ENCODE measurements around the gene SLTM.
A peak's percentile ranks its signal among the peaks of the same experiment; 100 is the strongest.
"Not testable (repeated sequence)": the region's sequence is repeated elsewhere in the genome, so short reads cannot be mapped to it uniquely, and the experiment has no call there.

SLTM gene

DNA sequence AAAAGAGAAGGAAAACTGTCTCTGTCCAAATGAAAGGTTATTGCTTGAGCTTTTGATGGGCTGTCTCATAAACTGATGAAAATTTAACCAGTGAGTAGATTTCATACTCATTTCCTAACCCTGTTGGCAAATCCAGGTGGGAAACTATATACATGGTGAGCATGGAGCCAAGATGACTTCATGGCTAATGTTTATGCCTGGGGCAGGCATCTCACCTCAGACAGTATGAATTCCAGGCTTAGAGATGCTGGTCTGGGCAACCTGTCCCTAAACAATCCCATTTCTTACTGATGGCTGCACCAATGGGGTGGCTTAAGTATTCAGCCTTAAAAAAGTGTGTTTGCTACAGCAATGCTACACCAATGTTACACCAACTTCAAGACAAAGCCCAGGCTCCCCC, 58.1 kb downstream of the SLTM start:
- peak in 1 of 2 donors; percentile 1 for DNase-seq

DNA sequence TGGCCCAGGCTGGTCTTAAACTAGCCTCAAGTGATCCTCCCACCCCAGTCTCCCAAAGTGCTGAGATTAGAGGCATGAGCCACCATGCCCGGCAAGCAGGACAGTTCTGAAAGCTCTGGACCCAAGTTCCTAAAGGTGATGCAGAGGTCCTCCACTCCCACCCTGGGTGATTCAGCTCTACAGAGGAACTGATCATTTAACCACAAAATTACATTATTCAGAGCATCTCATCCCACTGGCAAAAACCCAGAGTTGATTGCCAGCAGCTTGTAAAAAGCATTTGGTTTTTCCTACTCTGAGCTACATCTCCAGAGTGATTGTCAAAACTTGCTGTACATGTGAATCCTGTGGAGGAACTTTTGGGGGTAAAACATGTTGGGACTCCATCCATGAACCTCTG, 60.2 kb downstream of the SLTM start:
- DNase-seq, result peak; percentile 46 to 49

DNA sequence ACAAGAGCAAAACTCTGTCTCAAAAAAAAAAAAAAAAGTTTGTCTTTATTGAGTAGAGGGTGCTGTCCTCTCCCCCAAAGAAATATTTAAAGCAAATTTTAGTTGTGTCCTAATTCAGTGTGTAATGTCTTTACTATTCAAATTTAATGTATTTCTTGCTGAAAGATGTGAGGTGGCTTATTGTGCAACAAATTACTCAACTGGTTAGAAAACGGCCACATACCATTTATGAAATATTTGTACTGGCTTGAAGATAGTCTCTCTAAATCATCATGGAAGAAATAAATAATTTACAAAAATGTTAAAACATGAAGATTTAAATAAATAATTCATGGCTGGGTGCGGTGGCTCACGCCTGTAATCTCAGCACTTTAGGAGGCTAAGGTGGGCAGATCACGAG, 63.0 kb downstream of the SLTM start:
- peak; percentile 36 to 65 for DNase-seq

DNA sequence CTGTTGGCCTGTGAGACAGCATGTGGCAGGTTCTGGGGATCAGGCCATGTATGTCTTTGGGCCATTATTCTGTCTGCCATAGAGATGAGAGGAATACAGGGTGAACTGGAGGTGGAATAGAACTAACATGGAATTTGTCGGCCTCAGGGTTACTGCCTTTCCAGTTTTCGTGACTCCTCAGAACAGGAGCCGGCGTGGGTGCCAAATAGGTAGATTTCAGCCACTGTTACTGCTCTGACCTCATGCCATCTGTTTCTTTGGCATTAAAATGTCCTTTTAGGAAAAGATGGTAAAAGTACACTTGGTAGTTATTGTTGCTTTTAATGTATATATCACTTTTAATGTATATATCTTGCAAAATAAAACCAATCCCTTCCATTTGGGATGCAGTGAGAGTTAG, 65.6 kb downstream of the SLTM start:
- no peak for DNase-seq

DNA sequence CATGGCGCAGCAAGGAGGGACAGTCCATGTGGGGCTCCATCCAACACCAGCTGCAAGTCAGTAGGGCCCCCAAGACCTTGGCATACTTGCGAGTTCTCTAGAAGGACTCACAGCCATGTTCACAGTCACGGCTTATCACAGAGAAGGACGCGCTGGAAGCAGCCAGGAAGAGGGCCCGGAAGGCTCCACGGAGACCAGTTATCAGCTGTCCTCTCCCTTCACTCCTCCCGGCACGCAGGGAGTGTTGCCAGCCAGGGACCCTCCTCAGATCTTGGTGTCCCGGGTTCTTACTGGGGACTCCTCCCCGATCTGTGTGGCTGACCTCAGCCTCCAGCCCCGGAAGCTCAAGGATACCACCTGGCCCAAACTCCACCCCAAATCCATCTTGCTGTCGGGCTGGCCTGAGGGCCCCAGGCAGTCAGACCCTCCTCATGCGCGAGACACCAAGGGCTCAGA, 68.0 kb downstream of the SLTM start:
- DNase-seq, result no peak

DNA sequence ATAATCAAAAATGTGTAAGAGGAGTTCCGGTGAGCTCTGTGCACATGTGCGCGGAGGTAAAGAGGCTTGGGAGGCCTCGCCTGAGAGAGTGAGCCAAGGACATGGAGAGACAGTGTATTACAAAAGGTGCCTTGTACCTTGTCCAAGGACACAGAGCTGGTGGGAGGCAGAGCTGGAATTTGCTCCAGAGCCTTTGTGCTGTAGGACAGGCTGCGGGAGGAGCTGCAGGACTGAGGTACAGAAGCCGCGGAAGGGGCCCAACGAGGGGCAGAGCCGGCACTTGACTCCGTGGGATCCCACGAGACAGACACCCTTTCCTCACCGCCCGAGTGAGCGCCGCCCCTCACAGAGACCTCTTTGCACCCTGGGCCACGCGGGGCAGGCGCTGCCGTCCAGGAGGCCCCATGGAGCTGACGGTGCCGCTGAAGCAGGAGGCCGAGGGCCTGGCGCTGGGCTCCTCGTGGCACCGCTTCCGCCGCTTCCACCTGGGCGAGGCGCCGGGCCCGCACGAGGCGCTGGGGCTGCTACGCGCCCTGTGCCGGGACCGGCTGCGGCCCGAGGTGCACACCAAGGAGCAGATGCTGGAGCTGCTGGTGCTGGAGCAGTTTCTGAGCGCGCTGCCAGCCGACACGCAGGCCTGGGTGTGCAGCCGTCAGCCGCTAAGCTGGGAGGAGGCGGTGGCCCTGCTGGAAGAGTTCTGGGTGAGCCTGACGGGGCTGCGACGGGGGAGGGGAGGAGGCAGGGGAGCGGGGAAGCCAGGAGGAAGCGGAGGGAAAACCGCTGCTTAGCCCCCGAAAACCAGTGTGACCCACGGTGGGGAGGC, 68.7 kb downstream of the SLTM start:
- DNase-seq, result peak in 1 of 2 donors; percentile 5

DNA sequence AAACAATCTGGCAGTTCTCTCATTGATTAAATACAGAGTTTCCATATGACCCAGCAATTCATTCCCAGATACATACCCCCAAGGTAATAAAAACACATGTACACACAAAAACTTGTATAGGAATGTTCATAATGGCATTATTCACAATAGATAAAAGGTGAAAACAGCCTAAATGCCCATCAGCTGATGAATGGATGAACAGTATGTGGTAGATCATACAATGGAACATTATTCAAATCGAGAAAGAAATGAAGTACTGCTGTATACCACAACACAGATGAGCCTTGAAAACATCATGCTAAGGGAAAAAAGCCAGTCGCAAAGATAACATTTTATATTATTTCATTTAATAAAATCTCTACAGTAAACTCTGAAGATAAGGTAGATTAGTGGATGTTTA, 71.2 kb downstream of the SLTM start:
- DNase-seq, result no peak

DNA sequence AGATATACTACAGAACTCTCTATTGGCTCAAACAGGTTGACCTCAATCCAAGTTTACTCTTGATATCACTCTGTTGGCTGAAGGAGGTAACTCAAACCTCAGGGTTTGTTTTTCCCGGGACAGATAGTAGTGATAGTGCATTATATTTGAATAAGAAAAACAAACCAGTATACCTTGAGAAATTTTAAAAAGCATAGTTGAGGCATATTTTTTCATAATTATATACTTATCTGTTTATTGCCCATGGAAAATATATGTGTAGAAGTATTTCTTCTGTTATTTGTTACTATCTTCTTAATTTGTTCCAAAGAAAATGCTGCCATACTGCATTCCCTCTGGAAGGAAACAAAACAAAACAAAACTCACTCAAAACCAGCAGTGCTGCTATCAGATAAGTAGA, 76.9 kb downstream of the SLTM start:
- not testable (repeated sequence) for DNase-seq

DNA sequence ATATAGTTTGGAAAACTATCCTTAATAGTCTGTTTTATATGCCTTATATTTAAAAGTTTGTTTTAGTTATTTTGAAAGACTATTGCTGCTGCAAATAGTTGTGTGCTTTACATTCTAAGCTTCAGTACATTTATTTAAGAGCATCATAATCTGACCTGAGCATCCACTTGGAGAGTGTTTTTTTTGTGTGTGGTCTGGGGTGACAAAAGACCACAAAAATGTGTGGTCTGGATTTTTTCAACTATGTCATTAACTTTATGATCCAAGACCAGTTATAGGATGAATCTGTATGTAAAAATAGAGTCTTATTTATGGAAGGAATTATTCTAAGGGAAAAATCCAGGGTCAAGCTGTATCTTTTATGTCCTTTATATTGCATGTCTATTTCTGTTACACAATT, 77.4 kb downstream of the SLTM start:
- no peak for DNase-seq

DNA sequence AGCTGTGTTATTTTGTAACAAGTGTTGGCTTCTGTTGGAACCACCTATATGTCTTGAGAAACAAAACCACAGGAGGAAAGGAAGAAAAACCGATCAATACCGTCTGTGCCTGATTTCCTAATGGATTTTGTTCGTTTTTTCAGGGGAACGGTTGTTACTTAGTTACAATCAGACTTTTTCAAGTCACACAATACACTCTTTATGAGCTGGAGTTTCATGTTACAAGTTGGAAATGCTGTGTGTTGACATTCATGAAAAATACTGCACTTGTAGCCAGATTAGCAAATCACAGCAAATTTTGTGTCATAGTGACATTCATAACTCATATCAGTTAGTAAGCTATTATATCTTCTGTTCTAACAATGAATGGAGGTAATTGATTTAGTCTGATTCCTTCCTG, 78.9 kb downstream of the SLTM start:
- DNase-seq, result no peak

DNA sequence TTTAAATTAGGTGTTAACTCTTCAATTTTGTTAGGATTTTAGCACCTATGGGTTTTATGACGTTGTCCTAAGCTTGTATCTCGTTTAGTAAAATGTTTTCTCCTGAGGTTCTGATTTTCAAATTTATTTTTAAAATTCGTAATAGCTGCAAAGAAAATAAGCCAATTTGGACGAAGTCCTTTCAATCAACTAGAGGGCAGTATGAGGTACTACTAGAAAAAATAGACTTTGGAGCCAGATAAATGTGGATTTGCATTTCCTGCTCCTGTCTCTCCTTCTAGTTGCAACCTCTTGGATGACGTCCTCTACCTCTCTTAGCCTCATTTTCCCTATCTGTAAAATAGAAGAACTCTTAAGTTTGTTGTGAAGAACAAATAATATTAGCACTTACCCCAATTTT, 81.1 kb downstream of the SLTM start:
- DNase-seq, result no peak

DNA sequence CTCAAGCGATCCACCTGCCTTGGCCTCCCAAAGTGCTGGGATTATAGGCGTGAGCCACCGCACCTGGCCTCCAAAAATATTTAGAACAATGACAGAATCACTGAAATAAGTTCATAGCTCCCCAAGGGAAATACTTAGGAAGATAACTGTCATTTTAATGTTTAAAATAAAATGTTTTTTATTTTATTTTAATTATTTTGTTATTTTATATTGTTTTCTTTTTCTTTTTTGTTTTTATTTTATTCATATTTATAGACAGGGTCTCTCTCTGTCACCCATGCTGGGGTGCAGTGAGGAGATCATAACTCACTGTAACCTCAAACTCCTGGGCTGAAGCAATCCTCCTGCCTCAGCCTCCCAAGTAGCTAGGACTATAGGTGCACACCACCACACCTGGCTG, 82.3 kb downstream of the SLTM start:
- DNase-seq, result not testable (repeated sequence)

DNA sequence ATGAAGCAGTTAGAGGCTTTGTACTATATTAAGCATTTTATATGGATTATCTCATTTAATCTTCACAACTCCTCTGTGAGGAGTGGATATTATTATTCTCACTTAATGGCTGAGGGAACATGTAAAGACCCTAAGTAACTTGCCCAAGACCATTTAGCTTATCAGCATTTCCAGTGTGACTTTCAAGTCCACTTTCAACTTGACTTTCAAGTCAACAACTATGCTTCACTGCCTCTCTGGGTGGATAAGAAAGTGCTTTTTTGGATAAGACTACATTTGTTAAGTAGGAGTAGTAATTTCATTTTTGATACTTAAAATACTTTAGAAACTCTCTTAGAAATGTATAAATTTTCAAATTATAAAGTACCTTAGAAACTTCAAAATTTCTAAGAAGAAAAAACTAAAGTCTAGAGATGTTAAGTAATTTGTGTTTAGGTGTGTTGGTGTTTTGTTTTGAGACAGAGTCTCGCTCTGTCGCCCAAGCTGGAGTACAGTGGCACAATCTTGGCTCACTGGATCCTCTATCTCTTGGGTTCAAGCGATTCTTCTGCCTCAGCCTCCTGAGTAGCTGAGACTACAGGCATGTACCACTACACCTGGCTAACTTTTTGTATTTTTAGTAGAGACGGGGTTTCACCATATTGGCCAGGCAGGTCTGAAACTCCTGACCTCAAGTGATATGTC, 90.6 kb downstream of the SLTM start:
- no peak for DNase-seq

DNA sequence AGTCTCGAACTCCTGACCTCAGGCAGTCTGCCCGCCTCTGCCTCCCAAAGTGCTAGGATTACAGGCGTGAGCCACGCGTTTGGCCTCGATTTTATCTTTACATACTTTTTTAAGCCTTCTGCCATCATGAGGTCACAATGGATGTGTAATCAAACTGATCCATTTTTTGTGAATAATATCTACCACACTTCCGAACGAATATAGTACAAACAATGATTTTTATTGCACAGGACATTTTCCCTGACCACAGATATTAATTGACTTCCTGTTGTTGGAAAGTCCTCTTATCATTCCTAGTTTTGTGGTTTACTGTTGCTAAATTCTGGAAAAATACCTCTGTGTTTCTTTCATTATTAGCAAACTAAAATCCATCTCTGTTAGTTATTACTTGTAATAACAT, 93.4 kb downstream of the SLTM start:
- no peak for DNase-seq

DNA sequence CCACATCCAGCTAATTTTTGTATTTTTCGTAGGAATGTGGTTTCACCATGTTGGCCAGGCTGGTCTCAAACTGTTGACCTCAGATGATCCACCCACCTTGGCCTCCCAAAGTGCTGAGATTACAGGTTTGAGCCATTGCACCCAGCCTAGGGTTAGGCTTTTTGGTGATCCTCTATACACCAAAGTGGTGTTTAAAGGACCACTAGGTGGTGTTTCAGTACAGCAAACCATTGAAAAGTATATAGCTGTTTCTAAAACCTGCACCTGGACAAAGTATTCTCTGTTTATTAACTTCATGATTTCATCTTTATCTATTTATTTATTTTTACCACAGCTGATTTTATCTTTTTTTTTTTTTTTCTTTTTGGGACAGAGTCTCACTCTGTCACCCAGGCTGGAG, 94.0 kb downstream of the SLTM start:
- DNase-seq, result no peak

DNA sequence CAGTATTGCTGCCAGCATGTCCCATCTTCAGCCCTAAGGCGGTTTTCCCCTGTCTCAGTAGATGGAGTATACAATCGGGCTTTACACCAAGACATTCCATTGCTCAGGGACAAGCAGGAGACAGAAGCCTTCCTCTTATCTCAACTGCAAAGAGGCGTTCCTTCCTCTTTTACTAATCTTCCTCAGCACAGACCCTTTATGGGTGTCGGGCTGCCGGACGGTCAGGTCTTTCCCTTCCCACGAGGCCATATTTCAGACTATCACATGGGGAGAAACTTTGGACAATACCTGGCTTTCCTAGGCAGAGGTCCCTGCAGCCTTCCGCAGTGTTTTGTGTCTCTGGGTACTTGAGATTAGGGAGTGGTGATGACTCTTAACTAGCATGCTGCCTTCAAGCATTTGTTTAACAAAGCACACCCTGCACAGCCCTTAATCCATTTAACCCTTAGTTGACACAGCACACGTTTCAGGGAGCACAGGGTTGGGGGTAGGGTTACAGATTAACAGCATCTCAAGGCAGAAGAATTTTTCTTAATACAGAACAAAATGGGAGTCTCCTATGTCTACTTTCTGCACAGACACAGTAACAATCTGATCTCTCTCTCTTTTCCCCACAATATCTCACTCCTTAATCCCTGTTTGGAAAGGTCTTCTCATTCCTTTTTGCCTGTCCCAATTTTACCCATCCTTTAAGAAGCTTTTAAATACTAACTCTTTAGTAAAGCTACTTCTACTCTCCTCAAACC, 99.6 kb downstream of the SLTM start:
- DNase-seq, result not testable (repeated sequence)

DNA sequence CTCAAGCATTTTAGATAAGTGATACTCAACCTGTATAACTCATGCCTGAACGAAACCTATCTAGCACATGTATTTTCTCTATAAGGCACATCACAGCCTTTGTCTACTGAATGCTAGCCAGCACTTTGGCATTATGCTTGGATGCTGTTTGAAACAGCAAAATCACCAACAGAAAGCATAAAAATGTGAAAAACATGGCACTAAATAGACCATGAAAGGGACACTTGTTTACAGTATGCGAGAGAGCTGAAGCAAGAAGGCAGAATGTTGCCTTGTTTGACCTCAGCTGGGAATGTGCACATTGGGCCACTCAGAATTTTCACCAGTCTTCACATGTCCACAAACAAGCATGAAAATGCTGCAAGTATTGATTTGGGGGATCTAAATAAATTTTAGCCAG, 102.9 kb downstream of the SLTM start:
- DNase-seq, result no peak

All from inflammatory macrophage (primary cell).